ENCODE data around the gene SAMD8.
"Not testable (repeated sequence)": the region's sequence is repeated elsewhere in the genome, so short reads cannot be mapped to it uniquely, and the experiment has no call there.

SAMD8 gene

DNA sequence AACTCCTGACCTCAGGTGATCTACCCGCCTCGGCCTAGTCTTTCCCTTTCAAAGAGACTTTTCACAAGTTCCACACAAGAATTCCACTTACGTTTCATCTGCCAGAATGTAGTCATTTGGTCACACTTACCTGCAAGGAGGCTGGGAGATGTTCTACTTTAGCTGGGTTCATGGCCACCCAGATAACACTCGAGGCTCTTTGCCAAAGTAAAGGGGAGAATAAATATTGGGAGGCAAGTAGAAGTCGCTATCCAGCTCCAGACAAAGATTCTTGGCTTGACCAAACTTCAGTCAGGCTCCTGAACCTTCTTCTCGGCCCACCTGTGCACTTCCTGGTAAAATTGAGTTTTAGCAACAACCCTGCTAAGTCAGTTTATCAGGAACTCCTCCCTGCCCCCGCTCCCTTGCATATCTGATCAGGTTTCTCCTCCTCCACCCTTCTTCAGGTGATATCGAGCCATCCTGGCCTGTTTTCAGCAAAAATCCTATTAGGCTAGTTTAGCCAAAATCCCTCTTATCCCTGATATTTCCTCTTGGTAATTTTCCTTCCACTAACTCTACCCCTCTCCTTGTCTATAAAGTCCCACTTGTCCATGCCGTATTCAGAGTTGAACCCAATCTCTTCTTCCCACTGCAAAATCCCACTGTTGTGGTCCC lies 25.1 kb upstream of the SAMD8 start:
- no peak for DNase-seq (ENCODE audit: low read depth)

GRCh38 chr10:75088640-75089039 lies 22.8 kb upstream of the SAMD8 start:
- no peak for DNase-seq (ENCODE audit: low read depth)

GRCh38 chr10:75089634-75090033 lies 21.8 kb upstream of the SAMD8 start:
- no peak for DNase-seq (ENCODE audit: low read depth)

- no peak for DNase-seq (ENCODE audit: low read depth)
These were observed 20.3 kb upstream of the SAMD8 start for GRCh38 chr10:75091146-75091545.

GRCh38 chr10:75094465-75094864 lies 17.0 kb upstream of the SAMD8 start:
- no peak for DNase-seq (ENCODE audit: low read depth)

GRCh38 chr10:75095631-75096030 lies 15.8 kb upstream of the SAMD8 start:
- no peak for DNase-seq (ENCODE audit: low read depth)

GRCh38 chr10:75096749-75097148 lies 14.7 kb upstream of the SAMD8 start:
- no peak for DNase-seq (ENCODE audit: low read depth)

DNA sequence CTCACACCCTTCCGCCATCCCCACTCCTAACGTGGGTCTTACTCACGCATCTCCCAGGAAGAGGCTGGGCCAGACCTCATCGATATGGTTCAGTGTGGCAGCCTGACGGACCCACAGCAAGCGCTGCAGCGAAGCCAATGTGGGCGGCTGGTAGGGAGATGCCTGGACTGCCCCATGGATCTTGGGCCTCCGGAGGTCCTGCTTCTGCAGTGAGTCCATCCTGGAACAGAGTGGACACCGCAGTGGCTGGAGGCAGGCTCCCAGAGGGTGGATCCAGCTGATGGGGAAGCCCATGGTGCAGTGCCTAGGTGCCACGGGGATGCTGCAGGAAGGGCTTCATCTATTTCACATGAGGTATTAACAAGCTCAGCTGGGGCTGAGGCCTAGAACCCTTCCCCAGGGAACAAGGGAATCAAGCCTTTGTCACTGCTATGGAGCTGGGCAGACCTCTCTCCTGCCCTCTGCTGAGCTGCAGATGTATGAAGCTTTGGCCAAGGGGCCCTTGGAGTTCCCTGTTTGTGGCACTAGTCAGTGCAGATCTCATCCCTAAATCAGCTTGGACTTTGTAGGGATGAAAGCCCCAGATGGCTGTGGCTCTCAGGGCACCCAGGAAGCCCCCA lies 13.7 kb upstream of the SAMD8 start:
- DNase-seq (ENCODE audit: low read depth): no peak

- DNase-seq (ENCODE audit: low read depth): no peak
These were observed 12.4 kb upstream of the SAMD8 start for GRCh38 chr10:75098902-75099673.

- peak; percentile 73 for DNase-seq (ENCODE audit: low read depth)
These were observed 11.3 kb upstream of the SAMD8 start for GRCh38 chr10:75099952-75100763.

GRCh38 chr10:75100764-75101291 lies 10.6 kb upstream of the SAMD8 start:
- no peak for DNase-seq (ENCODE audit: low read depth)

GRCh38 chr10:75101416-75102251 lies 9.8 kb upstream of the SAMD8 start:
- no peak for DNase-seq (ENCODE audit: low read depth)

DNA sequence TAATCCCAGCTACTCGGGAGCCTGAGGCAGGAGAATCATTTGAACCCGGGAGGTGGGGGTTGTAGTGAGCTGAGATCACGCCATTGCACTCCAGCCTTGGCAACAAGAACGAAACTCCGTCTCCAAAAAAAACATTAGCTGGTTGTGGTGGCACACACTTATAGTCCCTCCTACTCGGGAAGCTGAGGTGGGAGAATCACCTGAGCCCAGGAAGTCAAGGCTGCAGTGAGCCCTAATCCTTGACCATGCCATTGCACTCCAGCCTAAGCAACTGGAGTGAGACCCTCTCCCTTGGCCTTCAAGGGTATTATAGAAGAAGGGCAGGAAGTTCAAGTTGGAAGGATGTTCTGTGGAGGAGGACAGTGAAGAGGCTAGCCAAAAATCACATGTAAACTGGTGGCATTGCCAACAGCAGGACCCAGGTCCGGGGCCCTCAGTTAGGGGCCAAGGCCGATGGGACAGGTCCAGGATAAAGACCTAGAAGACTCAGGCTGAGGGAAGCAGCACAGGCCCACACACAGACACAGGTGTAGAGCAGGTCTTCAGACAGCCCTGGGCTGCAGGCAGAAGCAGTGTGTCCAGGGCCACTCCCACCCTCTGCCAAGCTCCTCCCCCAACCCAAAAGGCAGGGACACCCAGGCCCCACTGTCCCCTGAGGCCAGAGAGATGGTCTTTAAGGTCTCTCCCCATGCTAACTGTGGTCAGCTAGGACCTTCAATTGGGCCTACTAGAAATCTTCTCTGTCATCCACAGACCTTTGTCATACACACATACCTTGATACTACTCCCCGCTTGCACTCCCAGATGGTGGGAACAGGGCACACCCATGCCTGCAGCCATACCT lies 8.4 kb upstream of the SAMD8 start:
- no peak for DNase-seq (ENCODE audit: low read depth)

- DNase-seq (ENCODE audit: low read depth): no peak
These were observed 7.4 kb upstream of the SAMD8 start for GRCh38 chr10:75103881-75104686.

GRCh38 chr10:75104842-75105241 lies 6.6 kb upstream of the SAMD8 start:
- DNase-seq (ENCODE audit: low read depth): no peak

DNA sequence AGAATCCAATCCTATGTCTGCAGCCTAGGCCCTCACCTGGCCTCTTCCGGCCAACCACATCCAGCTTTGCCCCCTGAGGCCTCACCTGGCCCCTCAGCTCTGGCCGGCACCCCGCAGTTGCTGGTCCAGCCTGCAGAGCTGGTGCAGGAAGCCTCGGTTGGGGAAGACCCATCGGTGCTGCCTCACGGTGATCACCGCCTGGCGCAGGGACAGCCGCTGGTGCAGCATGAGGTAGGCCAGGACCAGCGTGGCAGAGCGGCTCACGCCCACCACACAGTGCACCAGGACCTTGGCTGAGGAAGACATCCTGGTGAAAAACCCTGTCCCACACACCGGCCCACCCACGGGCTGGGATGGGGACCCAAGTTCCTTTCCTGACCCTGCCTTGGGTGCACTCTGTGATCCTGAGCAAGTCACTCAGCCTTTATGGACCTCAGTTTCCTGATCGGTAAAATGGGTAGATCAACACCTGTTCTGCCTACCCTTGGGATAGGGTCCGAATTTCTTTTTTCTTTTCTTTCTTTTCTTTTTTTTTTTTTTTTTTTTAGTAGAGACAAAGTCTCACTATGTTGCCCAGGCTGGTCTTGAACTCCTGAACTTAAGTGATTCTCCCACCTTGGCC lies 5.8 kb upstream of the SAMD8 start:
- no peak for DNase-seq (ENCODE audit: low read depth)

- DNase-seq (ENCODE audit: low read depth): no peak
These were observed 5.2 kb upstream of the SAMD8 start for GRCh38 chr10:75106242-75106641.

GRCh38 chr10:75106891-75107290 lies 4.6 kb upstream of the SAMD8 start:
- DNase-seq (ENCODE audit: low read depth): not testable (repeated sequence)

Data from stimulated activated CD8-positive, alpha-beta memory T cell treated with anti-CD3 and anti-CD28 coated beads, Interleukin-15, amount 100 ng/mL, for 24 hours (primary cell).